GM19324 (cell line): ENCODE results near the gene DOCK6.
"Not testable (repeated sequence)": the region's sequence is repeated elsewhere in the genome, so short reads cannot be mapped to it uniquely, and the experiment has no call there.

Experiments
- ATAC-seq: cut with Tn5 transposase; IDR thresholded peaks from one replicate; pipeline ENCODE4 v1.9.1; 2021; ENCODE audit warnings: mild to moderate bottlenecking, moderate library complexity; ENCODE audit not compliant: unreplicated experiment, low FRiP score

Gene DOCK6

GRCh38 chr19:11180346-11180745 lies 82.0 kb downstream of the DOCK6 start:
- ATAC-seq: no peak

DNA sequence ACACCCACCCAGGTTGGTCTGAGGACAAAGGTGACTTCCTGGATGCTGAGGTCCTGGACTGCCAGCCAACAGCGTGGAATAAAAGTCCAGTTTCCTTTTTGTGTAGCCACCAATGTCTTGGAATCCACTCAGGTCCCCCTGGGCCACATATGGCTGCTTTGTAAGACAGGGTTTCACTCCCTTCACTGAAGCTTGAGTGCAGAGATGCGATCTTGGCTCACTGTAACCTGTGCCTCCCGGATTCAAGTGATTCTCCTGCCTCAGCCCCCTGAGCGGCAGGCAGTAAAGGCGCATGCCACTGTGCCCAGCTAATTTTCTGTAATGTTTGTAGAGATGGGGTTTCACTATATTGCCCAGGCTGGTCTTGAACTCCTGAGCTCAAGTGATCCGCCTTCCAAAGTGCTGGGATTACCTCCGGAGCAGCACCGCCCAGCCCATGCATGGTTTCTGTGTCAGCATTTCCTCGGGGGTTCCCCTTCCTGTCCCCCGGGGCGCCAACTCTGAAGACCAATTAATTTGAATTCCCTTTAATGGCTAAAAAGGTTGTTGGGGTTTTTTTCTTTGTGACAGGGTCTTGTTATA lies 82.5 kb downstream of the DOCK6 start:
- peak; percentile 62 for ATAC-seq

DNA sequence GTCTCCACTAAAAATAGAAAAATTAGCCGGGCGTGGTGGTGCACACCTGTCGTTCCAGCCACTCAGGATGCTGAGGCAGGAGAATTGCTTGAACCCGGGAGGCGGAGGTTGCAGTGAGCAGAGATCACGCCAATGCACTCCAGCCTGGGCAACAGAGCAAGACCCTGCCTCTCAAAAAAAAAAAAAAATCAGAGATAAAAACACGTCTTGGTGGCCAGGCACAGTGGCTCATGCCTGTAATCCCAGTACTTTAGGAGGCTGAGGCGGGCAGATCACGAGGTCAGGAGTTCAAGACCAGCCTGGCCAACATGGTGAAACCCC lies 83.2 kb downstream of the DOCK6 start:
- not testable (repeated sequence) for ATAC-seq

DNA sequence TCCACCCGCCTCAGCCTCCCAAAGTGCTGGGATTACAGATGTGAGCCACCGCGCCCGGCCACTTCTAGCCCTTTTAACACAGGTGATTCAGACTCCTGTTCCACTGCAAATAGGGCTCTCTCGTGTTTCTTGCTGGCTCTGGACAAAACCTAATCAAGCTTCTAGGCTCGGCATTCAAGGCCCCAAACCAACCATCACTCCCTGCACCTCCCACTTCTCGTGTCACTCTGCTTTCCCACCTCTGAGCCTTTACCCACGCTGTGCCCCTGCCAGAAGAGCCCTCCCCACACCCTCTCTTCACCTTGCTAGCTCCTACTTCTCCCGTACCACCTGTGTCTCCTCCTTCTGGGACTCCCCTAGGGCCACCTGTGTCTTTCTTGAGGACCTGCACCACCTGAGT lies 84.7 kb downstream of the DOCK6 start:
- ATAC-seq: no peak

GRCh38 chr19:11176466-11177193 lies 85.7 kb downstream of the DOCK6 start:
- ATAC-seq: no peak

DNA sequence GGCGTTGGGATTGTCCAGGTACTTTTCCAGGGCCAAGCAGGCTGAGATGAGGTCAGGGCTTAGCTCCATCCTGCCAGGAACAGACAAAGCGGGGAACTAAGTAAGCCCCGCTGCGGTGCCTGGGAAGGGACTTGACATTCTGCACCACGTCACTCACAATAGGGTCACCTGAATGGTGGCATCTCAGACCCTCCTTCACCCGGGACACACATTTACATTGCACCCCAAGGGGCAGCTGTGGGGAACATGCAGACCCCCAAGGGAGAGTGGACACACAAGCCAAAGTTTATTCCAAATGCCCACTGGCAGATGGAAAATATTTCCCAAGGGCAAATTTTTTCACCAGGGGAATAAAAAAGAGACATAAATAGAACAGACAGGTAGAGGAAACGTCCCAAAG lies 86.4 kb downstream of the DOCK6 start:
- no peak for ATAC-seq

GRCh38 chr19:11174336-11174735 lies 88.0 kb downstream of the DOCK6 start:
- ATAC-seq: no peak

DNA sequence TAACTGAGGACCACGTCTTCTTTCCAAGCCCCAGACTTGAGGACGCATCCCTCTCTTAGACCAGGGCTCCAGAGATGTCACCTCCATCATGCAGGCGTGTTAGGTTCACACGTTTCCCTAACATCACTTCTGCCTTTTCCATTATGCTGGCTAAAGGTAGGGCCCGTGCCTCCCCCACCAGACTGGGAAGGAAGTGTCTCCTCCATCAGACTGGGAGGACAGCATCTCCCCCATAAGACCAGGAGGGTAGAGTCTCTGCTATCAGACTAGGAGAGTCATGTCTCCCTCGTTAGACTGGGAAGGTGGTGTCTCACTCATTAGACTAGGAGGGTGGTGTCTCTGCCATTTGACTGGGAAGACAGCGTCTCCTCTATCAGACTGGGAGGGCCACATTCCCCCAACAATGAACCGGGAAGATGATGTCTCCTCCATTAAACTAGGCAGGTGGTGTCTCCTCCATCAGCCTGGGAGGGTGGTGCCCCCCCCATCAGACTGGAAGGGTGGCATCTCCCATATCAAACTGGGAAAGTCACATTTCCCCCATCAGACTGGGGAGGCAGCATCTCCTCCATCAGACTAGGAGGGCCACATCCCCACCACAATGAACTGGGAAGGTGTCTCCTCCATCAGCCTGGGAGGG lies 88.7 kb downstream of the DOCK6 start:
- no peak for ATAC-seq

- ATAC-seq: no peak
These were observed 89.7 kb downstream of the DOCK6 start for GRCh38 chr19:11172576-11172975.

DNA sequence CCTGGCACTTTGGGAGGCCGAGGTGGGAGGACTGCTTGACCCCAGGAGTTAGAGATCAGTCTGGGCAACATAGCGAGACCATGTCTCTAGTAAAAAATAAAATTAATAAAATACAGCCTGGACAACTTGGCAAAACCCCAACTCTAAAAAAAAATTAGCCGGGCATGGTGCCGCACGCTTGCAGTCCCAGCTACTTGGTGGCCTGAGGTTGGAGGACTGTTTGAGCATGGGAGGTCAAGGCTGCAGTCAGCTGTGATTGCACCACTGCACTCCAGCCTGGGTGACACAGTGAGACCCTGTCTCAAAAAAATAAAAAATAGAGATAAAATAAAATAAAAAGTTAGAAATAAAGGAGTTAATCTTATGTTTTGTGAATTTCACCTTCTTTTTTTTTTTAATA lies 91.2 kb downstream of the DOCK6 start:
- ATAC-seq: no peak

- ATAC-seq: no peak
These were observed 92.2 kb downstream of the DOCK6 start for GRCh38 chr19:11169896-11170678.

DNA sequence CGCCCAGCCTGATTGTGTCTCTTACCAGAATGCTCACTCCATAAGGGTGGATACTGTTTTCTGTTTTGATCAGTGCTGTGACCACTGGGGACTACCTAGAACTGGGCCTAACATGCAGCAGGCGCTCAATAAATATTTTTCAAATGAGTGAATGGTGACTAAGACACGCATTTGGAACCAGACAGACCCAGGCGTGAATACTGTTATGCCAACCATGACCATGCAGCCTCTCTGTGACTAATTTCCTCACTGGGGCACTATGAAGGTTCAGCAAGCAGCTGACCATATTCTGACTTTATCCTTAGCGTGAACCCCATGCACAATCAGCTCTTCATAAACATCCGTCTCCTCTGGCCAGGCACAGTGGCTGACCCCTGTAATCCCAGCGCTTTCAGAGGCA lies 93.8 kb downstream of the DOCK6 start:
- no peak for ATAC-seq

- no peak for ATAC-seq
These were observed 95.8 kb downstream of the DOCK6 start for GRCh38 chr19:11166281-11167142.

DNA sequence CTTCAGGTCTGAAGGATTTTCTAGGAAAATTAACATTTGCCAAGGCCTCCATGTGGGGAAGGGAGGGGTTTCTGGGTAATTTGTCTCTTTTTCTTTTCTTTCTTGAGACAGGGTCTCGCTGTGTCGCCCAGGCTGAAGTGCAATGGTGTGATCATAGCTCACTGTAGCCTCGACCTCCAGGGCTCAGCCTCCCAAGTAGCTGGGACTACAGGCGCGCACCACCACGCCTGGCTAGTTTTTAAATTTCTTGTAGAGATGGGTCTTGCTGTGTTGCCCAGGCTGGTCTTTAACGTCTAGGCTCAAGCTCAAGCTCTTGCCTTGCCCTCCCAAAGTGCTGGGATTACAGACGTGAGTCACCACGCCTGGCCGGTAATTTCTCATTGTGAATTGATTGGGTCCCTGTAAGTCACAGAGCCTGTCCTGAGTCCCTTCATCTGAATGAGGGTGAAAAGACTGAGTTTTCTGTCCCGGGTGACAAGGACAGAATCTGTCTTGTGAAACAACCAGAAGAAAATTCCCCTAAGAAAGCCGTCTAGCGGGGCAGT lies 96.8 kb downstream of the DOCK6 start:
- no peak for ATAC-seq

DNA sequence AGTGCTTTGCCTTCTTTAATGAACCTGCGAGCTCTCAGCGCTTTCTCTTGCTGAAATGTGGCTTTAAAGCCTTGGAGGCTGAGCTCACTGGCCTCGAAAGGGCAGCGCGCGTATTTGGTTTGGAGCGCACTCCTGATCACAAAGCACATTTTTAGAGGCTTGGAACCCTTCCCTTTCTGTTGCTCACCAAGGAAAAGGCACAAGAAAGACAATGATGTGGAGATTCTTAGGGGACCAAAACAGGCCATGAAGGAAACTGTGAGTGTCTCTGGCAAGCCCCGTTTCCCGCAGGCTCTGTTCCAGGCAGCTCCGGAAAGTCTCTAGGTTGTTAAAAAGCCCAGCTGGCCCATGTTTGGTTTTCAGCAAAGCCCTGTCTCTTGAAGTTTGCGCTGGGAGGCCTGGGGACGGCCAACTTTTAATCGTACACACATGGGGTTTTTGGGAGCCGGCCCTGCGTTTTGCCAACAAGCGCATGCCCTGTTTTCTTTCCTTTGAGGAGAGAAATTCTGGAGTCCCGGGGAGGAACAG lies 97.4 kb downstream of the DOCK6 start:
- ATAC-seq: no peak

- no peak for ATAC-seq
These were observed 98.0 kb downstream of the DOCK6 start for GRCh38 chr19:11164296-11164695.

GRCh38 chr19:11160440-11160768 lies 101.9 kb downstream of the DOCK6 start:
- ATAC-seq: not testable (repeated sequence)

DNA sequence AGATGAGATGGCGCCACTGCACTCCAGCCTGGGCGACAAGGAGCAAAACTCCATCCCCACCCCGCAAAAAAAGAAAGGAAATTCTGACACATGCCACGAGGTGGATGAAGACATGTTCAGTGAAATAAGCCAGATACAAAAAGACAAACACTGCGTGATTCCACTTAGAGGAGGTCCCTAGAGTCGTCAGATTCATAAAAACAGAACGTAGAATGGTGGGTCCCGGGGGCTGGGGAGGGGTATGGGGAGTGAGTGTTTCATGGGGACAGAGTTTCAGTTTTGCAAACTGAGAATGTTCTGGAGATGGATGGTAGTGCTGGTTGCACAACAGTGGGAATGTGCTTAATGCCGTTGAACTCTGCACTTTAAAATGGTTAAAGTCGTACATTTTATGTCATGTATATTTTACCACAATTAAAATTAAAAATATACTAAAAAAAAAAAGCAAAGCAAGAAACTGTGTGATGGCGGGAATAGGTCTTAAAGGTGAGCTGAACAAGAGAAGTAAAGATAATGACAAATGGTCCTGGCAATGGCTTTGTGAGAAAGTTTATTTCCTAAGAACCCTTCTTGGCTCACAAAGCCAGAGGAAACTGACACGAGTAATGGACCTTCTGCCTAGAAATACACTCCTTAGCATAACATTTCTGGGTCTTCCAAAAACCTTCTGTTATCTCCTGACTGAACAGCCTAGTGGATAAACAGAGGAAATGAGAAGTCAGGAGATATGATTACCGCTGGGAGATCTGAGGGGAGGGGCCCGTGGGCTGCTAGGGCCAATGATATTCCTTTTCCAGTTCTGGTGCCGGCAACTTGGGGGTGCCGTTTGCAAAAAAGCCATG lies 102.5 kb downstream of the DOCK6 start:
- no peak for ATAC-seq
